Measurements from ENCODE around the gene SLC8A2.
A peak's percentile ranks its signal among the peaks of the same experiment; 100 is the strongest.

The SLC8A2 gene

DNA sequence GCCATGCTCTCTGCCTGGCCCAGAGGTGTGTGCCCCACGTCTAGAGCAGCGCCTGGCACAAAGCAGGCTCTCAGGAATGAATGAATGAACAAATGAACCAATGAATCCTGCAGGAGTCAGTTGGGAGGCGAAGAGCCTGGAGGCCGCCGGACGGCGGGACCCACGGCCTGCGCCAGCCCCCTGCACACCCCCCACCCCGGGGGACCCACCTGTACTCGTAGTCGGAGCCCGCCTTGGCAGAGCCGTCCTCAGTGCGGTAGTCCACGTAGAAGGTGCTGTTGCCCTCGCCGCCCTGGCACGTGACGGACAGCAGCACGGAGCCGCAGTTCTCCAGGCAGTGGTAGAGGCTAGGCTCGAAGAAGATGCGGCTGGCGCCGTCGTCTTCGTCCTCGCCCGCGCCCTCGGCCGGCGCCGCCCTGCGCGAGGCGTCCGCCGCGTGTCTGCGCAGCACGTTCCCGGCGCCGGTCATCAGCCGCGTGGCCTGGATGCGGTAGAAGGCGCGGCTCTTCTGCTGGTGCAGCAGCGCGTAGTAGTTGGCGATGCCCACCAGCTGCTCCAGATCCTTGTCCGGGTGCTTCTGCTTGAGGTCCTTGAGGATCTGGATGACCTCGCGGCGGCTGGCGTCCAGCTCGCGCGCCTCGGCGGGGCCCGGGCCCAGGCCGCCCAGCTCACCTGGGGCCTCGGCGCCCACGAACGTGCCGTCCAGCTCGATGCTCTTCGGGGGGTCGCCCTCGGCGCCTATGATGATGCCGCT lies 14.8 kb downstream of the SLC8A2 start:
- no peak for DNase-seq

DNA sequence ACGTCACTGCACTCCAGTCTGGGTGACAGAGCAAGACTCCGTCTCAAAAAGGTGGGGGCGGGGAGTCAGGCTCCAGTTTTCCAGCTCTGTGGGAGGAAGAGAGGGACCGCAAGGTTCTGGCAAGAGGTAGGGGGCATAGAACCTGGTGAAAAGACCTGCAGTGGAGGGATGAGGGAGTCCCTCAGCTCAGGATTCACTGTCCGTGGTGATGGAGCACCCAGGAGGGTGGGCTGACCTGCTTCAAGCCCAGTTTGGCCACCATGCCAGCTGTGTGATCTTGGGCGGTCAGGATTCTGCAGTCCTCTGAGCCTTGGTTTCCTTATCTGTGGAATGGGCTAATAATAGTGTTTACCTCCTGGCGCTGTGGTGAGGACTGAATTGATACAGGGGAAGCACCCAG lies 21.2 kb downstream of the SLC8A2 start:
- no peak for DNase-seq

DNA sequence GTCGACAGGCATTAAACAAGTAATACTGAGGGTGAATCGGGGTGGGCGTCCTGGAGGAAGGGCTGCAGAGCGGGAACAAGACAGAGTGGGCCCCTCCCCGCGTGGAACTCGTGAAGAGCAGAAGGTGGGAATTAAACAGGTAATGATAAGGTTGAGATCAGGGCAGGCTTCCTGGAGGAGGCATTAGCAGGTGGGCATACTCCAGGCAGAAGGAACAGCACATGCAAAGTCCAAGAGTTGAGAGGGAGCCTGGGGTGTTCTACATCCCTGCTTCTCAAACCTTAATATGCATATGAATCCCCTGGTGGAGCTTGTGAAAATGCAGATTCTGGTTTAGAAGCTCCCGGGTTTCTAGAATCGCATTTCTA lies 23.3 kb downstream of the SLC8A2 start:
- DNase-seq = no peak

DNA sequence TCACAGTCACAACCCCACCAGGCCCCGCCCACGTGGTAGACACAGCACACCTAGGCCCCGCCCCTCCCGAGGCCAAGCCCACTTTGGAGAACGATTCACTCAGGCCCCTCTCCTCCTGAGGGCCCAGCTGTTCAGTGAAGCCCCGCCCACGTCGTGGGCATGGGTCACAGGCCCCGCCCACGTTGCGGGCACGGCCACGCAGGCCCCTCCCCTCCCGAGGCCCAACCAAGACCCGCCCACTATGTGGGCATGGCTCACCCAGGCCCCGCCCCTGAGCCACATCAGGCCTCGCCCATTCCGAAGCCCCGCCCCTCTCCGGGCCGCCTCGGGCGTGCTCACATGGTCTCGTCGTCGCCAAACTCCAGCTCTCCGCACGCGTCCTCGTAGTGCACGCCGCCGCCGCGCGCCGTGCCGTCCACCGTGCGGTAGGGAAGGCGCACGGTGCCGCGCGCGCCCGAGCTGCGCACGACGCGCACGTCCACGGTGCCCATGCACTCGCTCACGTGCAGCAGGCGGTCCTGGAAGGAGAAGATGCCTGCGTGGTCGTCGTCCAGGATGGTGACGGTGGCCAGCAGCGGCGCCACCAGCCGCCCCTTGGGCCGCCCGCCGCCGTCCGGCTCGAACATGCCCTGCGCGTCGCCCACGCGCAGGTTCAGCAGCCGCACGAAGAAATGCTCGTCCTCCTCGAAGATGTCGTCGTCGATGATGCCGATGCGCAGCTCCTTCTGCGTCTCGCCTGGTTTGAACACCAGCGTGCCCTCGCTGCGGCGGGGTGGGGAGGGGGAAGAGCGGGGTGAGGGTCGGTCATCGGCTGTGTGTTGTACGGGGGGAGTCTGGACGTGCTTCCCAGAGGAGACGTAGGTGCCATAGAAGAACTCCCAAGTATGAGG lies 24.0 kb downstream of the SLC8A2 start:
- DNase-seq = no peak

DNA sequence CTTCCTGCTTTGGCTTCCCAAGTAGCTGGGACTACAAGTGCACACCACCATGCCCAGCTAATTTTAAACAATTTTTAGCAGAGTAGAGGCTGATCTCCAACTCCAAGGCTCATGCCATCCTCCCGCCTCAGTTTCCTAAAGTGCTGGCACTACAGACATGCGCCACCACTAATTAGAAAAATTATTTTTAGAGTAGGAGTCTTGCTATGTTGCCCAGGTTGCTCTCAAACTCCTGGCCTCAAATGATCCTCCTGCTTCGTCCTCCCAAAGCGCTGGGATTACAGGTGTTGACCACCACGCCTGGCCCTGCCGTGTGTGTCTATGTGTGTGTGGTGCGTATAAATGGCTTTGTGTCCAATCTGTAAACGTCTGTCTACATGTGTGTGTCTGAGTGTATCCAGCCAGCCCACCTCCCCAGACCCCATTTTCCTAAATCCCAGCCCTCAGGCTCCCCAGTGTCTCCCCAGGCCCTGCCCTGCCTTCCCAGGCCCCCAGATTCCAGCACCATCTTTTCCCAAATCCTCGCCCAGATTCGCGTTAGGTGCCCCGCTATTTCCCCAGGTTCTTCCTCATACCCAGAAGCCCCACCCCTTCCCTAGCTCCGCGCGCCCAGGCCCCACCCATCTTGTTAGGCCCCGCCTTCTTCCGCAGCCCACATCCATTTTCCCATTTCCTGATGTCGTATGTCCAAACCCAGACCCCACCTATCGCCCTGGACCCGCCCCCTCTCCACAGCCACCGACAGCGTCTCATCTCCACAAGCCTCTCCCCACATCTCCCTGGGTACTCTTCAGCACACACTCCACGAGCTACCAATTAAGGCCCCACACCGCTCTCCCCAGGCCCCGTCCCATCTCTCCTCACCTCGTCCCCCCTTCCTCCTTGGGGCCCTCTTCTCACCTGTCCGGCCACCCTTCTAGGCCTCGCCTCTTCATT lies 24.9 kb downstream of the SLC8A2 start:
- no peak for DNase-seq

DNA sequence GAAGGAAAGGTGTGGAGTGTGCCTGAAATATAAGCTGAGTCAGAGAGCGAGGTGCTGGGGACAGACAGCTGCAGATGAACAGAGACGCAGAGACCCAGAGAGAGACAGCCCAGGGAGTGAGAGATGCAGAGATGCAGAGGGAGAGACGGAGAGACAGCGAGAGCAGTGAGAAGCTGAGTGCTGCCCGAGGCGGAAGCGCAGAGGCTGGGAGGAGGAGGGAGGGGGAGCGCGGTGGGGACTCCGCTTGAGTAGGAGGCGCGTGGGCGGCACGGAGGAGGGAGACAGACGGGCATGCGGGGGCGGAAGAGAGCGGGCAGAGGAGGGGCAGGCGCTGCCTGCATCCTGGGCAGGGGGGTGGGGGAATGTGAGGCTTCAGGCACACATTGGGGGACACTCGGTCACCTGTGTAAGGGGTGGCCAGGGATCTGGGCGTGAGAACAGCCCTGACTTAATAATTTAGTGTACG lies 25.7 kb downstream of the SLC8A2 start:
- no peak for DNase-seq

DNA sequence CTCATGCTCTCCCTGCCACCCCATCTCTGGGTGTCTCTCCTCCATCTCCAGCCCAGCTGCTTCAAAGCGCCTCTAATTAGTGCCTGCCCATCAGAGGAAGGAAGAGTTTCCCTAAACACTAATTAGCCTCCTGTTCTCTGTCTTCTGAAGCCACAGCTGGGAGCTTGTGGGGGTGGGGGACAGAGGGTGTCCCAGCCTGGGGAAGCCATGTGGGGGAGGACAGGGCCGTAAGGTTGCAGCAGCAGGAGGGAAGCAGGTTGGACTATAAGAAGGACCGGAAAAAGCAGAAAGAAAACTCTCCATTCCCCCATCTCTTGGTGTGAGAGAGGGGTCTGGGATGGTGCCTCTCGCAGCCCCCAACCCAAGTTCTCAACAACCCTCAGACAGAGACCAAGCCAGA lies 26.2 kb downstream of the SLC8A2 start:
- DNase-seq = no peak

DNA sequence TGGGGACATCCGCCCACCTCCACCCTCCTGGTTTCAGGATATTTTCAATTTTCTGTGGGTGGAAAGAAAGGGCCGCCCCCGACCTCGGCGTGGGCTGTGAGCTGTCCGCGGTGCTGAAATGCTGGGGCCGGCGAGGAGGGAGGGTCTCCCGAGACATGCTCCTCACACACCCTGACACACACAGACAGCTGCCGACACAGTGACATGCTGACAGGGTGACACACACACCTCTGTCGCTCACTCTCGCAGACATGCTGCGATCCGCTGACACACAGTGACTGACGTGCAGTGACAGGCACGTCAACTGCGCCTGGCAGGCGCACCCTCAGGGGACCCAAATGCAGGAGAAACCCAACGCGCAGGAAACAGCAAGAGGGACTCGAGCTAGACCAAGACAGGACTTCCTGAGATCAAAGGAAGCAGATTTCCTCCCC lies 27.3 kb downstream of the SLC8A2 start:
- DNase-seq = no peak

DNA sequence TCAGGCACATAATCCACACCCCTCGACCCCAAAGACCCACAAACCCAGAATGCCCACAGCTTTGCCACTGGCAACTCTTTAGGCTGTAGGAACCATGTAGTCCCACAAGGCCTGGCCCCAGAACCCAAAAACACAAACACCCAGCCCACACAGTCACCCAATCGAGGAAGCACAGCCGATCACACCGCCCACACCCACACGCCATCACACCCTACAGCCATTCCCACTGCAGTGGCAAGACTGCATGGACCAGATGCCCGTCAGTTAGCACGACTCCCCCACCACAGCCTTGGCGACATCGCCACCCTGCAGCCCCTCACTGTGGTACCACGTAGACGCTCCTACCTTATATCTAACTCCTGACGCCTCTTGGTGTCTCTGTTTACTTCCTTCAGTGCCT lies 28.4 kb downstream of the SLC8A2 start:
- DNase-seq = no peak

DNA sequence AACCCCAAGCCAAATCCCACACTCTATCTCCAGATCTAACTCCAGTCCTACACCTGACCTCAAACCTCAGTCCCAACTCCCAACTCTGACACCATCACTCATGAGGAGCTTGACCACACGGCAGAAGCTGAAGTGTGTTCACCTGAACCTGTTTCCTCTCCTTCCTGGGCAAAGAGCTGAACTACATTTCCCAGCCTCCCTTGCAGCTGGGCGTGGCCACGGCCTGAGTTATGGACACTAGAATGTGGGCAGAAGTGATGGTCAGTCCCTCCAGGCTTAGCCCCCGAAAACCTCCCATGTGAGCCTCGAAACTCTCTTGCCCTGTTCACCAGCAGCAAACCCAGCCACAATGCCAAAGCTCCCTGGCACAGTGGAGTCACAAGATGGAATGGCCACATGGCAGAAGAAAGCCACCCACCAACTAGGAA lies 32.9 kb downstream of the SLC8A2 start:
- no peak for DNase-seq

DNA sequence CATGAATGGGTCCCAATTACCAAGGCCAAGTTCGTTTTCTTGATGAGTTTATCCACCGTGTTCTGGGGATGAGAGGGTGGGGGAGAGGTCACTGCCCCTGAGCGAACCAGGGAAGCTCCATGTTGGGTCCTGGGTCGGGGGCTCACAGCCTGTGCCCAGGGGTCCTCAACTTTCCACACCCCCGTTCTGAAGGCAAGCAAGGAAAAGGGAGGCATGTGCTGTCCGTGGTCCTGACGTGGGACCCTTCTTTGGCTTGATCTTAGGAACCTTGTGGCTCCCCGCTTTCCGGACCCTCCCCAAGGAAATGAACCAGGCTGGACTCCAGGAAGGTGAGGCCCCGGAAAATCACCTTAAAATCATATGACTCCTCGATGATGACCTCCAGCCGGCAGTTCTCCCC lies 34.2 kb downstream of the SLC8A2 start:
- DNase-seq = no peak

DNA sequence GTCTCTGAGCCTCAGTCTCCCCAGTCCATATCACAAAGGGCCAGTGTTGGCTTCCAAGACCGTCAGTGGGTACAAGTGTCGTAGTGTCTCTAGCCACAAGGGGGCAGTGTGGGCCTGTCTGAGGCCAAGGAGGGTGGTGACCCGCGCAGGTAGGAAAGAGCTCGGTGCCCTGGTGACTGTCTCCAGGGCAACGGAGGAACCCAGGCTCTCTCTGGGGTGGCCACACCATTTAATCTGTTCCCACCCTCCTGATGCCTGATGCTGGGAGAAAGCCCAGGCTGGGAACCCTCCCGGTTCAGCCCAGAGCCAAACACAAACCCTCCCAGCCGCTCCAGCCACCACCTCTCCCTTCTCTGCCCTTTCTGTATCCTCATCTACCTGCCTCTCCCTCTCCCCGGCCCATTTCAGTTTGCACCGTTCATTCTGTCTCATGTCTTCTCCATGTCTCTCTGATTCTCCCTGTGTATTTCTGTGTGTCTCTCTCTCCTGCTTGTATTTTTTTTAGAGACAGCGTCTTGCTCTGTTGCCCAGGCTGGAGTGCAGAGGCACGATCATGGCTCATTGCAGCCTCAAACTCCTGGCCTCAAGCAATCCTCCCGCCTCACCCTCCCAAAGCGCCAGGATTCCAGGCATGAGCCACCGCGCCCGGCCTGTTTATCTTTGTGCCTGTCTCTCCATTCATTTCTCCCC lies 34.8 kb downstream of the SLC8A2 start:
- DNase-seq = peak; percentile 64 to 81

DNA sequence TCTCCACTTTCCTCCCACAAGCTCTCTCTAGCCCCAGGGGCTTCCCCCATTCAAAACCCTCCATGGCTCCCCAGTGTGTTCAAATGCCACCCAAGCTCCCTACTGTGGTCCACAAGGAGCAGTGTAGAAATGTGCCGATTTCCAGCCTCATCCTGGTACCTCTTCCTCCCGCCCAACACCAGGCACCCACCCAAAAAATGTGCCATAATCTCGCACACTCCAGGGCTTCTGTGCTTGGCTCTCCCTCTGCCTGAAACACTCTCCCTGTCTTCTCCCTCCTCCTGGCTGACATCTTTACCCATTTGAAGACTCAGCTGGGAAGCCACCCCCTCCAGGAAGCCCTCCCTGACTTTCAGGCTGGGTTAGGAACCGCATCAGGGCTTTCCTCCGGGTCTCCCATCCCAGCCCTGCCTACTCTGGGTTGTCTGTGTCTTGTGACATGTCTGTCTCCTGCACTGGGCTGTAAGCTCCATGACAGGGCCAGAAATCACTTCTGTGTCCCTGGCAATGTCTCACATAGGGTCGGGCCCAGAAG lies 35.7 kb downstream of the SLC8A2 start:
- no peak for DNase-seq

DNA sequence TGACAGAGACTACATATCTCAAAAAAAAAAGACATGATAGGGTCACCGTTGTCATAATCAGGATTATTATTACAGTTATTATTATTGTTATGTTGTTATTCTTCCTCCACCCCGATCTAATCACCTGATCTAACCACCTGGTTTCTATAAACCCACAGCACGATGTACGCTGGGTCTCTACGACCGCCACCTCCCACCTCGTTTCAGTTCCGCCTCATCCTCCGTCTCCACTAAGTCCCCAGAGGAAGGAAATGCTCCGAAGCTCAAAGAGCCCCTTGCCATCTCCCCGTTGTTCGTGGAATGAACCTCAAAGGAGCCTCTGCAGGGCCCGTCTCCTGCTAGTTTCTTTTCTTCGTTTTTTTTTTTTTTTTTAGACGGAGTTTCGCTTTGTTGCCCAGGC lies 36.5 kb downstream of the SLC8A2 start:
- DNase-seq = no peak

DNA sequence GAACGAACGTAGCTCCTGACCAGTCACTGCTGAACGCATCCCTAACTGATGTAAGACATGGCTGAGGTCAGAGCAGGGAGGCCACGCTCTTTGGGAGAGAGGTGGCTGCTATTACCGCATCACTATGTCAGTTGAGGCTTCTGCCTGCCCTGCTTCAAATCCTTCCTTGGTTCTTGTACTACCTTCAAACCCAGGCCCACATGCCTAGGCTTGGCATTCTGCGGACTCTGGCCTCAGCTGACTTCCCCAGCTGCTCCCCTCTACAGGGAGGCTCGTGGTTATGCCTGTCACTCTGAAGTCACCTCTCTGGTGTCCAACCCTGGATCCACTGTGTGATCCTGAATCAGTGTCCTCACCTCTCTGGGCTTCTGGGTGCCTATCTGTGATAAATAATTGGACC lies 37.6 kb downstream of the SLC8A2 start:
- DNase-seq = no peak

DNA sequence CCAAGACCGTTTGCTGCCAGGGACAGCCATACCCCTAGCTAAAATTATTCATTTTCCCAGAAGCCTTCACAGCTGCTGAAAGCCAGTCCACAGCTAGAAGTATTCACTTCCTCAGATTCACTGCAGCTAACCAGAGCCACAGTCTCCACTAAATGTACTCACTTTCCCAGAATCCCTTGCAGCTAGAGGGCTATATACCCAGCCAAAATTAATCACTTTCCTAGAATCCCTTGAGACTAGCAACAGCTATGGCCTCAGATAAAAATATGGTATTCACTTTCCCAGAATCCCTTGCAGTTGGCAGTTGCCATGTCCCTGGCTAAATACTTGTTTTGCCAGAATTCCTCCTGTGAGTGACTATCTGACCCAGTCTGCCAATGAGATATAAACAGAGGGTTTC lies 38.6 kb downstream of the SLC8A2 start:
- DNase-seq = no peak

DNA sequence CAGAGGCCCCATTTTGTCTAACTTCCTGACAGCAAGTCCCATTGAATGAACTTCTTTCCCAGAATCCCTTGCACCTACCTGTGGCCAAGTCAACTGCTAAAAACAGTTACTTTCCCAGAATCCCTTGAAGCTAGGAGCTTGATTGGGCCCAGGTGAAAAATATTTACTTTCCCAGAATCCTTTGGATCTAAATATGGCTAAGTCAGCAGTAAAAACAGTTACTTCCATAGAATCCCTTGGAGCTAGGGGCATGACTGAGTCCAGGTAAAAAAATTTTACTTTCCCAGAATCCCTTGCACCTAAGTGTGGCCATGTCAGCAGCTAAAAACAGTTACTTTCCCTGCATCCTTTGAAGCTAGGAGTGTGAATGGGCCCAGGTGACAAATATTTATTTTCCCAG lies 39.2 kb downstream of the SLC8A2 start:
- no peak for DNase-seq

DNA sequence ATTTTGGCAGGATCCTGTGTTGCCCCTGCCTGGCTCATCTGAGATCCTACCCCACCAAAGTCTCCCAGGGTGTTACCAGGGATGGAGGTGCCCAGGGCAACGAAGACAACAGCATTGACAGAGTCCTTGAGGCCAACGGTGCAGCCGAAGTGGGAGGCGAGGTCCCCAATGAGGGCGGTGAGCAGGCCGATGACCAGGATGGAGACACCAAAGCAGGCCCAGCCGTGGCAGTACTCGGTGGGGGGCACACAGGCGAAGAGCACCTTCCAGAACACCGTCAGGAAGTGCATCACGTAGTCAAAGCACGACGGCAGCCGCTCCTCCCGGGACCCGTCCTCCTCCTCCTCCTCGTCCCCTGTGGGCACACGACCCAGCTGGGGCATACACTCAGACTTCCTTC lies 39.6 kb downstream of the SLC8A2 start:
- DNase-seq = no peak

DNA sequence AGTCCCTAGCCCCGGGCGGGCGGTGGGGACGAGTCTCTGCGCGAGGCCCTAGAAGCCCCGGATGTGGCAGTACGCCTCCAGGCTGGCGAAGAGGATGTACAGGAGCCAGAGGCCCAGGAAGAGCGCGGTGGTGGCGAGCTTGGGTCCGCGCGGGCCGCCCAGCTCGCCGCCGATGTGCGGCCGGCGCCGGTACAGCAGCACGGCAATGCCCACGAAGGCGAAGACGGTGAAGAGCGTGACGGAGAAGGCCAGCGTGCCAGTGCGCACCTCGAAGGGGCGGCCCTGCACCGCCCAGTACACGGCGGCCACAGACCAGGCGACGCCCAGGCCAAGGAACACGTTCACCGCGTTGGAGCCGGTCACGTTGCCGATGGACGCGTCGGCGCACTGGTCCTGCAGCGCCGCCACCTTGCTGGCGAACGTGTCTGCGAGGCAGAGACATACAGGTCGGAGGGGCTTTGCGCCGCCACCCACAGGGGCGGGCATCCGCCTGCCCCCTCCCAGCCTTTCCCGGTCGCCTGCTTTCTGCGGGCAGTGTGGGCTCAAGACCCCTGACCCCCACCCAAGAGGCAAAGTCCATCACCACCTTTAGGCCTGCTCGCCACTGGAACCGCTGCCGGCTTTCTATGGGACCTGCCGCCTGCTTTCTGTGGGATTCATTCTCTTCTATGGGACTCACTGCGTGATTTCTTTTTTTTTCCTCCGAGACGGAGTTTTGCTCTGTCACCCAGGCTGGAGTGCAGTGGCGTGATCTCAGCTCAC lies 41.5 kb downstream of the SLC8A2 start:
- no peak for DNase-seq

DNA sequence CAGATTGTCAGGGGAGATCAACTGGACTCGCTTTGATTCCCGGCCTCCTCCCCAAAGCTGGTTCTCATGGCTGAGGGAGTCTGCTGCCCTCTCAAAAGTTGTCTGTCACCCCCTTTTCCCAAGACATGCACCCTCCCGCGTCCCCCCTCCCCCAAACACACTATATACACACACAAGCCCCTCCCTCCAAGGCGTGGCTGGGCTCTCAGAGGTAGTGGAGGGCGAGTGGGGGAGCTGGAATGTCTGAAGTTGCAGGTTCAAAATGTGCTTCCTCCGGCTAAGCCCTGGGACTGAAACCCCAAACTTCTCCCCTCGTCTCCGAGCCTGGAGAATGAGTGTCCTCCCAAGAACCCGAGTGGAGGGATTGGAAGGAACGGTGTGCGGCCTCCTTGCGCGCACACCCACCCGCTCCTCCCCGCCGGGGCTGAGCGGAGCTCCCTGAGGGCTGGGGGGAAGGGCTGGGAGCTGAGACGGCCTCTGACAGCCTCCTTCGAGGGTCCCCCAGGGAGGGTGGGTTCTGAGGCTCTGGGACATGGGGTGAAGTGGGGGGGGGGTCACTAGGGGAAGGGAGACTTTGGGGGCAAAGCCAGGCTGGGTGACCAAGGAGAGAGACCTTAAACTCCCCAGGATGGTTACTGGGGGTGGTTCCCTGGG lies 42.4 kb downstream of the SLC8A2 start:
- no peak for DNase-seq
